HTERT RPE-1 (cell line): Measurements from ENCODE around the gene FAM50B.
"Not testable (repeated sequence)": the region's sequence is repeated elsewhere in the genome, so short reads cannot be mapped to it uniquely, and the experiment has no call there.

Experiments used
- in situ Hi-C: fragments of 300-500 bp; cut with MboI; formaldehyde crosslinking; loops from 4 replicates; pipeline ENCODE4 v1.14.3; 2020; ENCODE audit warnings: low sequenced_read_pairs

Gene FAM50B

DNA sequence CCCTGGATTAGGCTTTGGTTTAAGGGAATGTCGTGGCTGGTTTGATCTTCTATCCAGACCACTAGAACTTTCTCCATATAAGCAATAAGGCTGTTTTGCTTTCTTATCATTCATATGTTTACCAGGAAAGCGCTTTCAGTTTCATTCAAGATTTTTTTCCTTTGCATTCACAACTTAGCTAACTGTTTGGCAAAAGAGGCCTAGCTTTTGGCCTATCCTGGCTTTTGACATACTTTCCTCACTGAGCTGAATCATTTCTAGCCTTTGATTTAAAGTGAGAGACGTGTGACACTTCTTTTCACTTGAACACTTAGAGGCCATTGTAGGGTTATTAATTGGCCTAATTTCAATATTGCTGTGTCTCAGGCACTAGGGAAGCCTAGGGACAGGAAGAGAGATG lies 1.7 kb upstream of the FAM50B start:
- in situ Hi-C loops: no loop called here

- in situ Hi-C loops: no loop called here
These were observed 793 bp upstream of the FAM50B start for GRCh38 chr6:3848380-3848779.

GRCh38 chr6:3849681-3850450 lies 693 bp downstream of the FAM50B start:
- in situ Hi-C loops: no loop called here

GRCh38 chr6:3850451-3851203 lies 1.5 kb downstream of the FAM50B start:
- in situ Hi-C loops: no loop called here

DNA sequence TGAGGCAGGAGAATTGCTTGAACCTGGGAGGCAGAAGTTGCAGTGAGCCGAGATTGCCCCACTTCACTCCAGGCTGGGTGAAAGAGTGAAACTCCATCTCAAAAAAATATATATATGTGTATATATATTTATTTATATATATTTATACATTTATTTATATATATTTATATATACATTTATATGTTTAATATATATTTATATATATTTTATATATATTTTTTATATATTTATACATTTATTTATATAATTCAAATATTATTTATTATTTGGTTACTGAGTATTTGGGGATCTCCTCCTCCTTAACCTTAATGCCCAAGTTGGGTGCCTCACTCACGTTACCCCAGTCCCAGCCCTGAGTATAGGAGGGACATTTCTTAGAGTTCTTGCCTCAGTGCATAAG lies 2.7 kb downstream of the FAM50B start:
- in situ Hi-C loops: no loop called here

- in situ Hi-C loops: no loop called here
These were observed 3.2 kb downstream of the FAM50B start for GRCh38 chr6:3852391-3852790.

GRCh38 chr6:3855866-3856265 lies 6.7 kb downstream of the FAM50B start:
- in situ Hi-C loops: no loop called here

GRCh38 chr6:3856576-3856975 lies 7.4 kb downstream of the FAM50B start:
- in situ Hi-C loops: no loop called here

- in situ Hi-C loops: no loop called here
These were observed 8.6 kb downstream of the FAM50B start for GRCh38 chr6:3857468-3858456.

DNA sequence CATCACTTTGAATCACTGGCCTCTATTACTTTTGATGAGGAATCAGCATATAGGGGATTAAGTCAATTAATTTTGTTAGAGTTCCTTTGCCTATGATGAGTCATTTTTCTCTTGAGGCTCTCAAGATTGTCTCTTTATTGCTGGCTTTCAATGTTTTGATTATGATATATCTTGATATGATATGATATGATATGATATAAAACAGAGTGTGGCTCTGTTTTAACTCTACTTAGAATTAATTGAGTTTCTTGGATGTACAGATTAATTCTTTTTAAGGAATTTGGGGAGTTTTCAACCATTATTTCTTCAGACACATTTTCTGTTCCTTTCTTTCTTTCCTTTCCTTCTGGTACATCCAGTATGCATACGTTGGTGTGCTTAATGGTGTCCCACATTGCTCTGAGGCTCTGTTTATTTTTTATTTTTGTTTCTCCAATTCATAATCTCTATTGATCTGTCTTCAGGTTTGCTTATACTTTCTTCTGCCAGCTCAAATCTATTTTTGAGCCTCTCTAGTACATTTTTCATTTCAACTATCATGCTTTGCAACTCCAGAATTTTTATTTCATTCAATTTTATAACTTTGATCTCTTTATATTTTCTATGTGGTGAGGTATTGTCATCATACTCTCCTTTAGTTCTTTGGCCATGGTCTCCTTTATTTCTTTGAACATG lies 10.8 kb downstream of the FAM50B start:
- in situ Hi-C loops: no loop called here

DNA sequence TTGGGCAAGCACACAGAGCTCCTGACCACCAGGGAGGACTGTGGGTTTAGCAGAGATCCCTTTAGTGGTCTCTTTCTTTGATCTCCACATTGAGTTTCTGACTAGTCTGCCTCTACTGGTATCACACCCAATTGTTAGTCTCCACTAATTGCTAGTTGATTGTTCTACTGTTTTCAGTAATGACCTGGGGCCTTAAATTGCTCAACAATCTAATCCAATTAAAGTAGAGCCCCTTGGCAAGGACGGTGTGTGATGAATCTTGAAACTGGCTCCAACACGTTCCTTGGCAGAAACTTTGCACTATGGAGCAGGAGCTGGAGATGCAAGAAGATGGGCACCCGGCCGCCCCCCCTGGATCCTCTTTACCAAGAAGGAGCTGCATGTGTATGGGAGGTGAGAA lies 12.3 kb downstream of the FAM50B start:
- in situ Hi-C loops: no loop called here

DNA sequence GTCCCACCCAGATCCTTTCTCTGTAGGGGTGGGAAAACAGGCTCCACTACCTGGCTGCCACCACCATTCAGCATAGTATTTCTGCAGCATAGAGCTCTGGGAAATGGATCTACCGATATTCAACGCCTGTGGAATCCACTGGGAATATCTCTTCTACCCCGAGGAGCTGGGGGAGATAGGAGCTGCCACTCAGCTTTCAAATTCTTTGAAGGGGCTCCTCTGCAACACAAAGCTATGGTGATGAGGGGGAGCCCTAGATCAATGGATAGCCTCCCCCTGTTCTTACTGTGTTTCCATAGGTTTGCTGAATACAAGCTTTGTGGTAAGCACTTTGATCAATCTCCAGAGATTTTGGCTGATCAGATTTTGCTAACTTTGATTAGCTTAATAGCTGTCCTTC lies 12.9 kb downstream of the FAM50B start:
- in situ Hi-C loops: no loop called here

- in situ Hi-C loops: not testable (repeated sequence)
These were observed 14.1 kb downstream of the FAM50B start for GRCh38 chr6:3863322-3863721.

DNA sequence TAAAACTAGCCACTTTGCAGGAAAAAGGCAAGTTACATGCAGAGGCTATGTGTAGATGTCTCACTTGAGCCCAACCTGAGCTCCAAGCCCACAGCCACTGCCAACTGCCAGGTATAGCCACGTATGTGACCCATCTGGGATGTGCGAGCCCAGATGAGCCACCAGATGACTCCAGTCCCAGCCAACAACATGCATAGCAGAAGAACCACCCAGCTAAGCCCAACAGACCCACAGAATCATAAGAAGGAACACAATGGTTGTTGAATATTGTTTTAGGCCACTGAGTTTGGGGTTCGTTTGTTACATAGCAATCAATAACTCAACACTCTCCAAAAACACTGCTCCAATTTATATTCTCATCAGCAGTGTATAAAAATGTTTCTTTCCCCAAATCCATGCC lies 16.3 kb downstream of the FAM50B start:
- in situ Hi-C loops: no loop called here

DNA sequence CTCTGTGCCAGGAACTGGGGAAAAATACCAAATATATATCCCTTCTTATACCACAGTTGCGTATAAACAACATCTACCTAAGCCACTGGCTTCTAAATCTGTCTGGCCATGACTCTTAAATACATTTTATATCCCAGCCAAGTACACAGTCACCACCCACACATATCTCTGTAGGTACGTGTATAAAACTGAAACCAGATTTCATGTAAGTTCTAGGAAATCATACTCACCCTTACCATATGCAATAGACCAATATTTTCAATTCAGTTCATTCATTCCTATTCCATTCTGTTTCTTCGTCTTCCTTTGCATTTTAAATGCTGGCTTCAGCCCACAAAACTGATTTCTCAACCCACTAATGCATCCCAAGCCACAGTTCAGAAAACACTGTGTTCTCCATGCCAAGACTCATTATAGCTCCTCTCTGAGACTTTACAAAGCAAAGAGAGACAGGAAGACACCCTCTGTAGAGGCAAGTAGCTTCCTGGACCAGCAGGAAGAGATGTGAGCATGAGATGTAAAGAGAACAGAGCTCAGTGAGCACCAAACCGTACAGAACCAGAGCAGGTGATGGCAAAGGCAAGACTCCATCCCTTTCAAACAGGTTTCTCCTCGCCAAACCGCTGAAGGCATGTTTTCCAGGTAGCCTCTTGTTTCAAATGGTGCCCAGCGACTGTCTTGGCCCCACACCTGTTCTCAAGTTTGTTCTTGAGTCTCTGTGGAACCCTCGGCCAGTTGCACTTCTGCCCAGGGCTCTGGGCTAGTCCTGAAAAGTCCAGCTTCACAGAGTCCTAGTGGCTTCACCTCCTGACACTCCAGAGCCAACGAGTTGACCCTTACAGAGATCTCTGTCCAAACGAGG lies 18.7 kb downstream of the FAM50B start:
- in situ Hi-C loops: no loop called here

- in situ Hi-C loops: no loop called here
These were observed 19.4 kb downstream of the FAM50B start for GRCh38 chr6:3868544-3868943.

DNA sequence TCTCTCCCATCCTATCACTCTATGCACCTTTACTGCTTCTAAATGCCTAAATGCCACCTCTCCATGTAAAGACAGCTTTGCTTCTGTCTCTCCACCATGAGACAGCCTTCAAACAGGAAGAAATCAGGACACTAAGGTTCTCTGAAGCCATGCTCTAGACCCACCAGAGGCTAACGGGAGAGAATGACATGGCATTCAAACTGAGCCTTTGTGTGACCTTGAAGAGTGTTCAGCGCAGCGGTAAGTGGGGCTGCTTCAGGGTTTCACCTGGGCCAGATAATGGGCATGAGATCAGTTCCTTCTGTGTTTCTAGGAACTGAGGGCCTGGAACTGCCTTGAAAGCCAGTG lies 20.1 kb downstream of the FAM50B start:
- in situ Hi-C loops: no loop called here

DNA sequence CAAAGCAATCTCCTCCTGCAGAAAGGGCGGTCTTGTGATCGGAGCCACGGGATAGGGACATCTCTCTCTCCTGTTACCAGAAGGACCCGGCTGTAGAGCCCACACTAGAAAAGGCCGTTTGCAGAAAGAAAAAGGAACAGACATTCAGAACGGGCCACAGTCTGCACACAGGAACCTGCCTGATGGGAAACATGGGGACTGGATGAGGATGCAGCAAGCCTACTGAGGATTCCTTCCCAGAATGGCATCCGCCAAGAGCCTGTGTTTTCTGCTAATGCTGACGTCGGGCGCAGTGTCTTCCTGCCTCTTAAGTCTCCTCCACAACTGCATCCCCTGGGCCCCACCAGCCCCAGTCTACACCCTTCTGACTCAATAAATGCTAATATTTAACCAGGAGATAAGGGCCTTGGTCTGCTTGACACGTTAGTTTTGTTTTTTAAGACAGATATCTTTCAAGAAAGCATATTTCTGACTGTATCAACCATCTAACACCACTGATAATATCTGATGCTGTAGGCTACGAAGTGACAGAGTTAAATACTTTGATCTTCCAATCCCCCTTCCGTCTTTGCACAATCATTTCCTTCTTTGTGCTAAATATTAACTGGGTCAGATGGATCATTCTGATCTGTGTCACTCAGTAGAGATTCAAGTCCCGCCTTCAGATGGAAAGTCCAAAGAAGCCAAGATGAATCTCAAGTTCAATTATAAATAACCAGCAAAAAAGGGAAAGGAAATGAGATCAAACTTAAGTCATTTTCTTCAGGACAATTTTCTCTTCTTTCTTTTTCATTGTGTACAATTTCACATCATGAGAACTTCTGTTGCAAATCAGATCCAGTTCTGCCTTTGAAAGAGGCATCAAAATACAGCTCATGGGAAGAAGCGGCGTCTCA lies 20.7 kb downstream of the FAM50B start:
- in situ Hi-C loops: no loop called here

DNA sequence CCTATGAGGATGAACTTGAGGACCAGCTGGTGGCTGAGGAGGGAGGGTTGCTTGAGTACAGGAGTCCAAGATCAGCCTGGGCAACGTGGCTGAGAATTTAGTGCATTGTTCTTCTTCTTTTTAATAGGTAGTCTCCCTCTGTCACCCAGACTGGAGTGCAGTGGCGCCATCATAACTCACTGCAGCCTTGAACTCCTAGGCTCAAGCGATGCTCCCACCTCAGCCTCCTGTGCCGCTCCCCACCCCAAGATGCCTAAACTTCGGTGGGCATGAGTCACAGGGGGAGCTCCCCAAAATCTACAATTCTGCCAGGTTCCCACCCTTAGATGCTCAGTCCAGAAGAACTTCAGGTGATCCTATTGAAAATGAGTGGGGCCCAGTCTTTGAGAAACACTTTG lies 21.4 kb downstream of the FAM50B start:
- in situ Hi-C loops: no loop called here
